ENCODE measurements around the gene AFAP1L1. TPM values are rescaled to one million over a fixed set of nuclear protein-coding genes. Genes with fewer than 3 reads are reported as not detected.

The AFAP1L1 gene
- total RNA-seq, 1 experiment from 2014 or later, result 19.6 TPM

- H3K4me1 ChIP-seq (ENCODE audit: insufficient read depth, low read length), result peaks cover 19% of the 10 kb centered on the region
- no peaks in the 10 kb centered on the region for H3K79me2 ChIP-seq (ENCODE audit: low read length)
- H3K9me2 ChIP-seq (replicated peaks; ENCODE audit: low read length), result no peaks in the 10 kb centered on the region
- ATAC-seq (peak; percentile 65), DNase-seq (peak; percentile 94)
- H3K9me3 ChIP-seq (ENCODE audit: low read length), result no peaks in the 10 kb centered on the region
- H3K9ac ChIP-seq (ENCODE audit: low read length), result peak overlapping the region; percentile 1; the same call in 1 of the 2 replicates
- H3K27me3 ChIP-seq (ENCODE audit: low read length), result no peaks in the 10 kb centered on the region
- H3K36me3 ChIP-seq (ENCODE audit: low read depth, low read length), result no peaks in the 10 kb centered on the region
- ChIA-PET POLR2A (ENCODE audit: unreplicated experiment) (interaction anchor here (0.6 kb wide), 1 partner anchor 41 kb away, joined by 3 read pairs; no protein-coding TSS in a partner anchor), CTCF (interaction anchor here (1.0 to 1.2 kb wide), 2 partner anchors 142 to 214 kb away, joined by 3 to 6 read pairs; no protein-coding TSS in a partner anchor)
- no peaks in the 10 kb centered on the region for H3F3A ChIP-seq (ENCODE audit: low read length, unreplicated experiment)
- H3K4me2 ChIP-seq (ENCODE audit: low read length), result peak overlapping the region; percentile 29
- peak overlapping the region; percentile 23 for H3K27ac ChIP-seq (ENCODE audit: low read length)
- H4K20me1 ChIP-seq (ENCODE audit: low read length), result no peaks in the 10 kb centered on the region
- intact Hi-C loops (cut with micrococcal nuclease), result loop anchor here (1.0 to 10.0 kb wide), 6 partner anchors 57 to 440 kb away; partner anchors contain the start of gene ADRB2
- H3K4me3 ChIP-seq (ENCODE audit: low read length), result no peak overlapping the region
- peak overlapping the region; percentile 3; the same call in 1 of the 2 replicates for H2AFZ ChIP-seq (ENCODE audit: low read length)
- TF ChIP-seq, protein P1, sequence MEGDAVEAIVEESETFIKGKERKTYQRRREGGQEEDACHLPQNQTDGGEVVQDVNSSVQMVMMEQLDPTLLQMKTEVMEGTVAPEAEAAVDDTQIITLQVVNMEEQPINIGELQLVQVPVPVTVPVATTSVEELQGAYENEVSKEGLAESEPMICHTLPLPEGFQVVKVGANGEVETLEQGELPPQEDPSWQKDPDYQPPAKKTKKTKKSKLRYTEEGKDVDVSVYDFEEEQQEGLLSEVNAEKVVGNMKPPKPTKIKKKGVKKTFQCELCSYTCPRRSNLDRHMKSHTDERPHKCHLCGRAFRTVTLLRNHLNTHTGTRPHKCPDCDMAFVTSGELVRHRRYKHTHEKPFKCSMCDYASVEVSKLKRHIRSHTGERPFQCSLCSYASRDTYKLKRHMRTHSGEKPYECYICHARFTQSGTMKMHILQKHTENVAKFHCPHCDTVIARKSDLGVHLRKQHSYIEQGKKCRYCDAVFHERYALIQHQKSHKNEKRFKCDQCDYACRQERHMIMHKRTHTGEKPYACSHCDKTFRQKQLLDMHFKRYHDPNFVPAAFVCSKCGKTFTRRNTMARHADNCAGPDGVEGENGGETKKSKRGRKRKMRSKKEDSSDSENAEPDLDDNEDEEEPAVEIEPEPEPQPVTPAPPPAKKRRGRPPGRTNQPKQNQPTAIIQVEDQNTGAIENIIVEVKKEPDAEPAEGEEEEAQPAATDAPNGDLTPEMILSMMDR (conservative IDR thresholded peaks at IDR 0.05; ENCODE audit: low read depth, low read length), result no peak
- TF ChIP-seq EZH2phosphoT487 (IDR thresholded peaks at IDR 0.05; ENCODE audit: borderline replicate concordance, low read length), result no peak
- TF ChIP-seq EZH2 (IDR thresholded peaks at IDR 0.05; ENCODE audit: low read length, unreplicated experiment), result no peak
- BruUV-seq (replicated peaks), result no TSS peak
Observed at GRCh38 chr5:149267241-149267973, 4.3 kb upstream of the AFAP1L1 start.

DNA sequence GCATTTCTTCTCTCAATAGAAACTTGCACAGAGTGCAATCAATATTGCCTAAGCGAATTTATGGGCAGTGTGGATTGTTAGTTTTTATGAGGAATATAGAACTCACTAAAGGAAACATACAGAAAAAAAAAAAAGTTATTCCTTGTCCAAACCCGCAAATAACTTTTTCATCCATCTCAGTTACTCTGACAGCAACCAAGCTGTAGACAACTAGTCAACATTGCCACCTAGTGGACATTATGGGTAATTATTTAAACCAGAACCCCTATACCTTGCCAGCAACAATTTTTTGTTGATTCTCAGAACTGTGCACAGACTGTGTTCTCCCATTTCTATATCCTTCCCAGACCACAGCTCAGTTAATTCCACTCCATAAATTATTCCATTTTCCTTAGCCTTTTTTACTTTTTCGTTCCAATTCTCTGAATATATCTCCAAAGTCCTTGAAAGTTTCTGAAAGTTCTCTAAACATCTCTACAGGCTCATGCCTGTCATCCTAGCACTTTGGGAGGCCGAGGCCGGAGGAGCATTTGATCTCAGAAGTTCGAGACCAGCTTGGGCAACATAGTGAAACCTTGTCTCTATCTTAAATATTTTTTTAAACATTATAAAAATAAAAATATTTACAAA is 2.6 kb upstream of the AFAP1L1 start:
- H3K9me3 ChIP-seq (ENCODE audit: low read length), result no peaks in the 10 kb centered on the region
- ATAC-seq, result 0 out of 2 replicates have a peak, but pooled peaks have one; percentile 3
- no peaks in the 10 kb centered on the region for H3K36me3 ChIP-seq (ENCODE audit: low read depth, low read length)
- H3K9ac ChIP-seq (ENCODE audit: low read length), result no peak overlapping the region
- H3K4me3 ChIP-seq (ENCODE audit: low read length), result no peak overlapping the region
- TF ChIP-seq EZH2 (IDR thresholded peaks at IDR 0.05; ENCODE audit: low read length, unreplicated experiment), result no peak
- no peak for TF ChIP-seq EZH2phosphoT487 (IDR thresholded peaks at IDR 0.05; ENCODE audit: borderline replicate concordance, low read length)
- TF ChIP-seq, protein P1 (conservative IDR thresholded peaks at IDR 0.05; ENCODE audit: low read depth, low read length), result peak; percentile 99
- no peaks in the 10 kb centered on the region for H3F3A ChIP-seq (ENCODE audit: low read length, unreplicated experiment)
- ChIA-PET CTCF (interaction anchor here (0.6 to 2.4 kb wide), 4 partner anchors 139 to 154 kb away, joined by 3 to 19 read pairs (median 8); no protein-coding TSS in a partner anchor), POLR2A (ENCODE audit: unreplicated experiment) (interaction anchor here (0.6 to 0.7 kb wide), 3 partner anchors 216 to 1068 kb away, joined by 3 to 4 read pairs (median 4); no protein-coding TSS in a partner anchor)
- intact Hi-C loops (cut with micrococcal nuclease), result loop anchor here (2.0 to 10.0 kb wide), 7 partner anchors 40 to 536 kb away; partner anchors contain the start of gene ADRB2
- H3K4me1 ChIP-seq (ENCODE audit: insufficient read depth, low read length), result peaks cover 28% of the 10 kb centered on the region
- H3K79me2 ChIP-seq (ENCODE audit: low read length), result peaks cover 6% of the 10 kb centered on the region; the same call in 1 of the 2 replicates
- no peaks in the 10 kb centered on the region for H3K9me2 ChIP-seq (replicated peaks; ENCODE audit: low read length)
- no peaks in the 10 kb centered on the region for H3K27me3 ChIP-seq (ENCODE audit: low read length)
- BruUV-seq (replicated peaks), result no TSS peak
- no peak overlapping the region for H2AFZ ChIP-seq (ENCODE audit: low read length)
- peak; percentile 96 for DNase-seq
- no peak overlapping the region for H3K4me2 ChIP-seq (ENCODE audit: low read length)
- H4K20me1 ChIP-seq (ENCODE audit: low read length), result no peaks in the 10 kb centered on the region
- H3K27ac ChIP-seq (ENCODE audit: low read length), result no peak overlapping the region
